ENCODE results near the gene JPH2.

Gene JPH2

DNA sequence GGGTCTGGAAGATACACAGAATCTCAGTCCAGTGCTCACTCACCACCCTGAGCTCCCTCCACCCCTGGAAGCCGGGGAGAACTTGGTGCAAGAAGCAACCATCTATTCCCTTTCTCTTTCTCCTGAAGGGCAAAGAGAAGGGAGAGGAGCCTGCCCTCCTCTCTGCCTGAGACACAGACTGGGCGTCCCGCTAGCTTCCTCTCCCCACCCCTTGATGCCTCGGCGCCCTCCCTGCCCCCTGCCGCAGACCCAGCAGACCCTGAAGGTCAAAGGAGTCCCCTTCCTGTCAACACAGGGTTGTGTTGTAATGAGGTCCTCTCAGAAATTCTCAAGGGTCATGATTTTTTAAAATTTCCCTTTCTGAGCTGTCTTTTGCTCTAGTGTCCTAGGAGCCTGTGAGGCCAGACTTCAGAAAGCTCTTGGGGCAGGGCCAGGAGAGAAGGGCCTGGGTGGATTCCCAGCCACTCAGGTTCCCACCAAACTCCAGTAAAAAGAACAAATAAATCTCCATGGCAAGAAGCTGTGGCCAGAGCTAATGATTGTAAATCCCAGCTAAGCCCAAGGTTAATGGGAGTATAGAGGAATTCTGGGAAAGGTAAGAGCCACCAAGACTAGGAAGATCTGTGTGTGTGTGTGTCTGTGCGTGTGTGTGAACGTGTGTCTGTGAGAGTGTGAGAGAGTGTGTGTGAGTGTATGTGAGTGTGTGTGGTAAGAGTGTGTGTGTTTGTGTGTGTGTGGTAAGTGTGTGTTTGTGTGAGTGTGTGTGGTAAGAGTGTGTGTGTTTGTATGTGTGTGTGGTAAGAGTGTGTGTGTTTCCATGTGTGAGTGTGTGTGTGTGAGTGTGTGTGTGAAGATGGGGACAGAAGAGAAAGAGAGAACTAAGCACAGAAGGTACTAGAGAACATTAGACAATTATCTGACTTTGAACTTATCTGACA, 1.1 kb upstream of the JPH2 start:
- DNase-seq (ENCODE audit: low read depth in 1 of 2, low spot score in 1 of 2): no peak

DNA sequence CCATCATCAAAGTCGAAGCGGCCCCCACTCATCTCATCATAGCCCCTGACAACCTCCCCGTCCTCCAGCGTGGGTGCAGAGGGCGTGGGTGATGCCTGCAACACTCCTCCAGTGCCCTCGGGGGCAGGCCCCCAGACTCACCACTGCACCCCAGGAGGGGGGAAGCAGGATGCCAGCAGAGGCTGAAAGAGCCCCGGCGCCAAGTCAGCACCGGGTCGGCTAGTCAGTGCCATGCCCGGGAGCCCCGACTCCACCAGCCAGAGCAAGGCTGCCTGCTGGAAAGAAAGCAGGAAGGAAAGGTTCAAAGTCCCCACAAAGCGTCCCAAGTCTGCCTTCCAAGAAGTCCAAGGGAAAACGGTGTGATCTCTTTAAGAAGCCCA, 324 bp downstream of the JPH2 start:
- DNase-seq (ENCODE audit: low read depth in 1 of 2, low spot score in 1 of 2): no peak

DNA sequence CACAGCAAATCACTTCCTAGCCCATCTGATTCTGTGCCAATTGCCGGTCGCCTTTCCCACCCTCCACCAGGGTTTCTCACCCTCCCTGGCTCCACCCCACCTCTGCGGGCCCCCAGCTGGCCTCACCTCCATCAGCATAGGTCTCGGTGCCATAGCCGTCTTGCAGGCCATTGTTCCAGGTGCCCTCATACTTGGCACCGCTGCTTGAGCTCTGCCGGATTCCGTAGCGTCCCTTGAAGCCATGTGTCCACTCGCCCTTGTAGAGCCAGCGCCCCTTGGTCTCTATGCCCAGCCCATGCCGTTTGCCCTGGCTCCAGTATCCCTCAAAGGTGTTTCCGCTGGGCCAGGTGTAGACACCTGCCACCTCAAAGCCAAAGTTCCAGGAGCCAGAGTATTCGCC, 787 bp downstream of the JPH2 start:
- DNase-seq (ENCODE audit: low read depth in 1 of 2, low spot score in 1 of 2): no peak

DNA sequence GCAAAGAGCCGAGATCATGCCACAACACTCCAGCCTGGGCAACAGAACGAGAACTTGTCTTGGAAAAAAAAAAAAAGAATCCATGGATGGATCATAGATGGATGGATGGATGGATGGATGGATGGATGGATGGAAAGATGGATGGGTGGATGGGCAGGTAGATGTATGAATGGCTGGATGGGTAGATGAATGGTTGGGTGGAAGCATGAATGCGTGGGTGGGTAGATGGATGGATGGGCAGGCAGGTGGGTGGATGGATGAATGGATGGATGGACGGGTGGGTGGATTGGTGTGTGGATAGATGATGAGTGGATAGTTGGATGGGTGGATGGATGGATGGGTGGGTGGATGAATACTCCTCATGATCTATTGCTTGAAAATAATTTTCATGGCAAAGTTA, 1.4 kb downstream of the JPH2 start:
- DNase-seq (ENCODE audit: low read depth in 1 of 2, low spot score in 1 of 2): no peak

DNA sequence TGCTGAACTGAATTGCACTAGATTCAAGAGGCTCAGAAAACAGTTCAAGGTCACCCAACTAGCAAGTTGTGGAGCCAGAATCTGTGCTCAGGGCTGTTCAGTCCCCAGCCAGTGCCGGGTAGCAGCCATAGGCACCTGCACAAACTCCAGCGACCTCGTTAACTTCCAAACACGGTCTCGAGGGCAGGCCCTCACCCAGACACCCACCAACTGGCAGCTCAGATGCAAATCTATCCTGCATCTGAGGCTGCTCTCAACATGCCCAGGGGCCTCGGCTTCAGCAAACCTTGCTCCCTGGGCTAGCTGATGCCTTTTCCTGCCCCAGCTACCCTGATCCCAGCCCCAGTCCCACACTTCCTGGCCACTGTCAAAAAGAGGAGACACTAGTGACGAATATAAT, 3.7 kb downstream of the JPH2 start:
- DNase-seq (ENCODE audit: low read depth in 1 of 2, low spot score in 1 of 2): no peak

DNA sequence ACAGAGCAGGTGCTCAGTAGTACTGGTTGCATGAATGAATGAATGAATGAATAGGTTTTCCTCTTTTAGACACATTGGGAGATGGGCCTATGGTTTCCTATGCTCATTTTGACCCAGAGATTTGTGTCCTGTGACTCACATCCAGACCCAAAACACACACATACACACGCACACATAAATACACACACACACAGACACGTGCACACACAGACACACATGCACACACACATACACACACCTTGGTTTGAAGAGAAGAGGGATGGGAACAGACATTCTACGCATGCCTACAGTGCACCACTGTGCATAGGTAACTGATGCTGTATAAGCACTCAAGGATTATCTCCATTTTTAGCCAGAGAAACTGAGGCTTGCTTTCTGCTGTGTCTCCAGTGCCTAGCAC, 4.1 kb downstream of the JPH2 start:
- DNase-seq (ENCODE audit: low read depth in 1 of 2, low spot score in 1 of 2): no peak

DNA sequence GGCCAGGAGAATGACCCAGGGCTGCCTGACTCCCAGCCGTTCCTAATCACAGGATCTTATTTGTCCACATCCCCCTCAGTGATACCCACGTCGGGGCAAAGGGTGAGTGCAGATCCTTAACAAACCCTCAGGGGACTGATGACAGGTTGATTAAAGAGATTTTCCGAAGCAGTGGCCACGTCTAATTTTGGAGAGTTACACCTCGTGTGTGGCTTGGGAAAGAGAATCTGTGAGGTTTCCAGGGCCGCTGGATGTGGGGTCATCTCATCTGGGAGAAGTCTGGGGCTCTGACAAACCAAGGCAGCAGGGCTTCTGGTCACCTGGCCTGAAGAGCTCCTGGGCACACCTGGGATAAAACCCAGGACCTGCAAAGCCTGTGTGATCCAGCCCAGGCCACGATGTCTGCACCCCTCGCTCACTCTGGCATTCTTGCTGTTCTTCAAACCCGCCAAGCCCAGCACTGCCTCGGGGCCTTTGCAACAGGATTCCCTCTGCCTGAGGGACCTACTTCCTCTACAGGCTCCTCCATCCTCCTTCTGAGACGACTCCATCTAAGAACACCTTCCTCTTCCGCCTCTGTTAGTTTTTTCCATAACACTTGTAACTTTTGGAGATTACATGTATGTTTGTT, 4.7 kb downstream of the JPH2 start:
- no peak for DNase-seq (ENCODE audit: low read depth in 1 of 2, low spot score in 1 of 2)

DNA sequence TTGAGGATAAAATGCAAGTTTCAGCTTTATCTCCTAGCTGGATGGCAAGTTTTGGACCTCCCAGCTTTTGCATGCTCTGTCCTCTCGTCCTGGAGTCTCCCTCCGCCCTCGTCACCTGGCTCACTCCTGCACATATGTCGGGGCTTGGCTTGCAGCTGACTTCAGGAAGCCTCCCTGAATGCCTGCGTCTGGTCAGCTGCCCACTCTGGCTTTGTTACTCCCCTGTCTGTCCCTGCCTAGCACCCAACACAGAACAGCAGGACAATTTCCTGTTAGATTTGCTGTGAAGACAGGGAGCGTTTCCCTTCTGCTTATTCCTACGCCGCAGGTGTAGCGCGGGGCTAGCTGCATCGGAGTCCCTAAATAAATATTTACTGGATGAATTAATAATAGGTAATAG, 5.4 kb downstream of the JPH2 start:
- no peak for DNase-seq (ENCODE audit: low read depth in 1 of 2, low spot score in 1 of 2)

DNA sequence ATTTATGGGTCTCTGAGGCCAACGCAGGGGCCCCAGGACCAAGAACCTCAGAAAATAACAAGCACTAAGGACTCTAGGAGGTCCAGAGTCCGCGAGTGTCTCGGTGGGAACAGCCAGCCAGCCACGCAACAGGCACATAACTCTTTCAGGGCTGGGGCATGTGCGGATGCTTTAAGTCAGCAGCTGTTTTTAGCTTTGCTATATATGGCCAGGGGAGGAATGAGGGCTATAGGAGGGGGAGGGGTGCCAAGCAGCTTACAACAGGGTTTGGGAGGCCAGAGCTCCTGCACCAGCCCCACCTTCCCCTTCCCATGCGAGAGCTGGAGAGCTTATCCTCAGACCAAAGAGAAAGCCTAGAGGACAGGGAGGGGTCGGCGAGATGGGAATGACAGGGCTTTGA, 6.2 kb downstream of the JPH2 start:
- DNase-seq (ENCODE audit: low read depth in 1 of 2, low spot score in 1 of 2): no peak

DNA sequence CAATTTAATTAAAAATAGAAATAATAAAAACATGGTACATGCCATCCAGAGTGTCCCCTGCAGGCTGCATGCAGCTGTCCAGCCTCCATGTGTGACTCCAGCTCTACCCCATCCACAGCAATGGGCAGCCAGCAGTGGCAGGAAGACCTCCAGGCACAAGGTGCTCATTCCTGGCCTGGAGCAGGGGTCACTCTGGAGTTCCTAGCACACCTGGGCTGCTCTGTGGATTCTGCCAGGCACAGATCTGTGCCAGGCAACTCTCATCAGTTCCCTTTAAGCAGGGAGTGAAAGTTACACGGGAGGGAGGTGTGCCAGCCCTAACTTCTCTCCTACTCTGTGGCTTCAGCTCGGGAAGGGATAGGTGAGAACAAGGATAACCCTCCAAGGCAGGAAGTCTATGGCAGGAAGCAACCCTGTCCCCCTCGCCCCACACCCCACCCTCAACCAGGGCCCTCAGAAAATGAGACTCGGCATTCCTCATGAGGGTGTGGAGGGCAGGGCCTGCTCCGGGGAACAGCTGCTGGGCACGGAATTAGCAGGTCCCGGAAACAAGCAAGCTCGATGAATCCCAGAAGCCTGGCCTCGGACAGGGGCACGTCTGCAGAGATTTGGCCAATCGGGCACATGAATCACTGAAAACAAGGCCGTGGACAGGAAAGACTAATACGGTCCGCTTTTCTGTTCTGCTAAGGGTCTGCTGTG, 10.0 kb downstream of the JPH2 start:
- DNase-seq (ENCODE audit: low read depth in 1 of 2, low spot score in 1 of 2): no peak

DNA sequence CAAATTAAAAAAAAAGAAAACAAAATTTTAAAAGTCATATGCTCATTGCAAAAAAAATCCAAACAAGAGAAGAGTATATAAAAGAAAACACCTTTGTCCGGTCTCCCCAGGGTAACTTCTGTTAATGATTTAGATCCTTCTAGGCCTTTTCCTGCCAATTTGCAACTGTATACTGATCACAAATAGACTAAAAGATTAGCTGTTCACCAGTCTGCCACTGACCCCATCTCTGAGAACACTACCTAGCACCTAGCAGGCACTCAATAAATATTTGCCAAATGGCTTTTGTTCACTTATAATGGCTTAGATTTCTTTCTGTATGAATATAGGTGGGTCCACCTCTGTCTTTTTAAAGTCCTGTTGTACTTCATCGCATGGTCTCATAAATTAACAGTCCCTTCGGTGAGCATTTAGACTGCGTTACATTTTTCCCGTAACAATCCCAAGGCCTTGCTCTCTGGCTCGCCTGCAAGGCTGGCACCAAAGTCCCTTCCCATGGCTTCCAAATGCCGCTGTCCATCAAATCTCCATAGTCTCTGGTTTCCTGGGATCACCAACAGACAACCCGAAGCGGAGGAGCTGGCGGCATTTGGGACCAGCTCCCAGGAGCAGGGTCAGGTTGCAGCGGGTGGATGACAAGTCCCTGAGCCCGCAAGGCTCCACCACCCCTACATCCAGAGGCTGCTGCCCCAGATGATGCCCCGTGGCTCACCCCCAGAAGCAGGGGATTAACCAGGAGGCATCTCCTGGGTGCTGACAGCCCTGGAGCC, 11.8 kb downstream of the JPH2 start:
- no peak for DNase-seq (ENCODE audit: low read depth in 1 of 2, low spot score in 1 of 2)

DNA sequence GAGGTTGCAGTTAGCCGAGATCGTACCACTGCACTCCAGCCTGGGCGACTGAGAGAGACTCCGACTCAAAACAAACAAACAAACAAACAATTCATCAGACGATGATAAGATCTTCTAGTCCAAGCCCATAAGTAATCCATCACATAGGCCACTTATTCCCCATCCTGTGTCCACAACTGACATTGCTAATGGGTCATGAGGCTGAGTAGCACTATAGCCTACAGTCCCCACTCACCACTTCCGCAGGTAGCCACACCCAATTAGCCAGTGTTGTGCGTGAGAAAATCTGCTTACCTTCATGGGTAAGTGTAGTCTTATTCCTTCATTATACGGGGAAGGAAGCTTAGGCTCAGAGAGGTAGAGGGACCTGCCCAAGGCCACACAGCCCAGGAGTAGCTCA, 13.1 kb downstream of the JPH2 start:
- no peak for DNase-seq (ENCODE audit: low read depth in 1 of 2, low spot score in 1 of 2)

DNA sequence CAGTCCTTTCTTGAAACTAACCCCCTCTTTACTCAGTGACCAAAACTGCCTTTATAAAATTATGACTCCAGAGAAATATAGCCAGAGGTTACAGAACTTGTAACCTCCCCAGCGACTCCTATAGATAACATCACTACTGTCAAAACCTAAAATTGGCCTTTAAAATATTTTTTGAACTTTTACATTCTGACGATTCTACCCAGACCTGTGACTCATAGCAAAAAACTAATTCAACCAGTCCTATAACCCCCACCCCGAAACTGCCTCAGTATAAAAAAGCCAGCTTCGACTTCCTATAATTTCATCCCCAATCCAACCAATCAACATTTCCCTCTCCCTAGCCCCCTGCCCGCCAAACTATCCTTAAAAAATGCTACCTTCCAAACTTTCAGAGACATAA, 13.9 kb downstream of the JPH2 start:
- no peak for DNase-seq (ENCODE audit: low read depth in 1 of 2, low spot score in 1 of 2)

DNA sequence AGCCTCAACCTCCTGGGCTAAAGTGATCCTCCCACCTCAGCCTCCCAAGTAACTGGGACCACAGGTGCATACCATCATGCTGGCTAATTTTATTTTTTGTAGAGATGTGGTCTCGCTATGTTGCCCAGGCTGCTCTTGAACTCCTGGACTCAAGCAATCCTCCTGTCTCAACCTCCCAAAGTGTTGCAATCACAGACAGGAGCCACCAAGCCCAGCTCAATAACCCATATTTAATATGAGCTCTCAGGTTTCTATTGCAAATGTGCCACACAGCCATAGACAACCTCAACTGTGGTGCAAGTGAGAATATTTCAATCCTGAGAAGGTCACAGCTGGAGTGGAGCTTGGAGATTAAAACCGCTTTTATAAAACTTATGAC, 14.4 kb downstream of the JPH2 start:
- DNase-seq (ENCODE audit: low read depth in 1 of 2, low spot score in 1 of 2): no peak

DNA sequence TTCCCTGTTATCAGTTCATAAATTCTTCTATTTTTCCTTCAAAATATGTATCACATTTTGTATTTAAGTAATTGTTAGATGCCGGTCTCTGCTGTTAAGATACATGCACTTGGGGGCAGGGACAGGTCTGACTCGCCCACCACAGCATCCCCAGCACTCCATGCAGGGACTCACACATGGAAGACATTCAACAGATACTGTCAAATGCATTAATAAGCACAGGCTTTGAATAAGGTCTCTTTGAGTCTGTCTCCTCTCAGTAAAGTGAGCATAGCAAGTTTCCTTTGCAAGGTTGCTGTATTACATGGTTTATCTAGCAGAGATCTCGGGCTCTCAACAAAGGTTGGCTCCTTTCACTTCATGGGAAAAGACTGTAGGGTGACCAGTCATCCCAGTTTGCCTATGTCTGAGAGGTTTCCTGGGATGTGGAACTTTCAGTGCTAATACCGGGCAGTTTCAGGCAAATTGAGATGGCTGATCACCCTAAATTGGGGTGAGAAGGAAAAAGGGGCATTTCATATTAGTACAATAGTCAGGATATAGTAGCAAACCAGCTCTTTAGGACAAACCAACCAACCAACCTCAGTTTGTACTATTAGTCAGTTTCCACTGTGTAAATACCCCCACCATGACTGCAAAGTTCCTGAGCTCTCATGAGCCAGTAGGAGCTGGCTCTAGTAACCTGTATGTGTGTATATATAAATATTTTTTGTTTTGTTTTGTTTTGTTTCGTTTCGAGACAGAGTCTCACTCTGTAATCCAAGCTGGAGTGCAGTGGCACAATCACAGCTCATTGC, 15.0 kb downstream of the JPH2 start:
- DNase-seq (ENCODE audit: low read depth in 1 of 2, low spot score in 1 of 2): no peak

DNA sequence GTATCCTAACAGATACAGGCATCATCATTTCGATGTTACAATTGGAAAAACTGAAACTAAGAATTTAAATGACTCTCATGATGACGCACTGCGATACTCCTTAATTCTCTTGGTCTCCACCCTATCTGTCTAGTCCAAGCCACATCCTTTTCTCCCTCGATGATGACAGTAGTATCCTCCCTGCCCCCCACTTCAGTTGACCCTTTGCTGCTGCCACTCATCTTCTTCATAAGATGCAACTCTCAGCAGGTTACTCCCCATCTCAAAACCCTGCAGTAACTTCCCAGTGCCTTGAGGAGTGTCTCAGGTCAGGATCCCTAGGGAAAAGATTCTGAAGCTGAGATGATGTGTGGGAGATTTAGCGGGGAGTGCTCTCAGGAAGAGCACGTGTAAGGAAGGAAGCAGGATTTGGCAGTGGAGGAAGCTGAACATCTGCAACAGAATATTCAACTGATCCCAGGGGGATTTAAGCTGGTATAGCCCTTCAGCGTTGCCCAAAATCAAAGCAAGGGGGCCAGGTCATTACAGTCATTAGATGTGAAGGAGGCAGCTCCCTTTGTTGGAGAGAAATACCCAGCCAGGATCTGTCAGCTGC, 16.1 kb downstream of the JPH2 start:
- no peak for DNase-seq (ENCODE audit: low read depth in 1 of 2, low spot score in 1 of 2)

DNA sequence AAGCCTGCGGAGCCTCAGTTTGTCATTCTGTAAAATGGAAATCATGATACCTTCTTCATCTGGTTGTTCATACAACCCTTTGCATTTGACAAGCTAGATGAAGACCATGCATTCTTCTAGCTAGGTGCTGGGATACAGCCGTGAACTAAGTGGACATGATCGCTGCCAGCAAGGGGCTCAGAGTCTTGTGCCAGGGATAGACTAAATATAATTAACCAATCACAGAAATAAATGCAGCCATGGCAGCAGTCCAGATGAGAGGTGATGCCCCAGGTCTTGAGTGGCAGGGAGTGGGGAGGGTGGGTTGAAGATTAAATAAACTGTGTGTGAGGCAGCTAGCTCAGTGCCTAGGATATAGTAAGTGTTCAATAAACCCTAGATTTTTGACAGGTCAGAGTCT, 19.3 kb downstream of the JPH2 start:
- no peak for DNase-seq (ENCODE audit: low read depth in 1 of 2, low spot score in 1 of 2)

DNA sequence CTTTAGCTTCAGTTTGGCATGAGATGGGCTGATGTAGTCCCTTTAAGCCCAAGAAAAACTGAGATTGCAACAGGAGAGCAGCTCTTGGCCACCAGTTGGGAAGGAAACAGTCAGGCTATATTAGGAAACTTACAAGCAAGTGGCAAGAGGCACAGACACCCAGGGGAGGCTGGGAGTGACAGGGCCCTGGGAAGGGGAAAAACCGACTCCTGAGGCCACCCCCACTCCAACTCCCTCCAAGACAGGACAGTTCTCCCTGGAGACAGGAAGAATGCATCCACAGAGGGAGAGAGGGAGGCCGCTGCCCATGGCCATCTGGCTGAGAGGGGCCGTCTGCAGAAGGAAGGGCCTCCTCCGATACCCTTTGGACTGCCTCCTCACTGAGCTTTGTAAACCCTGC, 20.5 kb downstream of the JPH2 start:
- DNase-seq (ENCODE audit: low read depth in 1 of 2, low spot score in 1 of 2): no peak

DNA sequence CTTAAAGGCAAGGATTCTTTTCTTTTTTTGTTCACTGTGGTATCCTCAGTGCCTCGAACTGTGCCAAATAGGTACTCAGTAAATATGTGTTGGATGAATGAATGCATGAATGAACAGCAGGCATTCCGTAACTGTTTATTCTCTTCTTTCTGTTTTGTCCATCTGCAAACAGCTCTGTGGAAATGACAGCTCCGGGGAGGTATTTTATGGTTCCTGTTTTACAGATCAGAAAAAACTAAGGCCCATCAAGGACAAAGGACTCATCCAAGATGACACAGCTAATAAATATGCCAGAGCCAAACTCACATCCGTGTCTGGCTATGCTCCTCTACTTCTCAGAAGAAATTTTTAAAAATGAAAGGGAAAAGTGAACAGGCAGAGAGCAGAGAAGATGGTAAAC, 21.0 kb downstream of the JPH2 start:
- no peak for DNase-seq (ENCODE audit: low read depth in 1 of 2, low spot score in 1 of 2)

DNA sequence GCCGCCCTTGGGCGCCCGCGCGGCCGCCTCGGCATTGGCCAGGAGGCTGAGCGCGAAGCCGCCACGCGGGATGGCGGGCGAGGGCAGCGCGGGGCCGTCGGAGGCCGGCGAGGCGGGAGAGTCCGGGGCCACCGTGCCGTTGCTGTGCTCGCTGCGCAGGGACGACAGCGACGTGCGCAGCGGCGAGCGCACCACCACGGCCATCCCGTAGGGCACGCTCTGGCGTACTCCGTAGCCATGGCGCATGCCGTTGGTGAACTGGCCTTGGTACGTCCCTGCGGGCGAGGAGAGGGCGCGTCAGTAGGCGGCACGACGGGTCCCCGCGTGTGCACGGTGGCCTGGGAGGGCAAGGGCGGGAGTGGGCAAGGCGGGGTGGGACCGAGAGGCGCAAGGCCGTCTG, 26.9 kb downstream of the JPH2 start:
- no peak for DNase-seq (ENCODE audit: low read depth in 1 of 2, low spot score in 1 of 2)
